T1000 (cell line): ENCODE measurements around the gene ADAMTSL3.

Experiments
- DNase-seq: peaks from one replicate; lab custom pipeline; 2025; ENCODE audit warnings: mixed read lengths; lab: John Stamatoyannopoulos, UW

ADAMTSL3 gene

DNA sequence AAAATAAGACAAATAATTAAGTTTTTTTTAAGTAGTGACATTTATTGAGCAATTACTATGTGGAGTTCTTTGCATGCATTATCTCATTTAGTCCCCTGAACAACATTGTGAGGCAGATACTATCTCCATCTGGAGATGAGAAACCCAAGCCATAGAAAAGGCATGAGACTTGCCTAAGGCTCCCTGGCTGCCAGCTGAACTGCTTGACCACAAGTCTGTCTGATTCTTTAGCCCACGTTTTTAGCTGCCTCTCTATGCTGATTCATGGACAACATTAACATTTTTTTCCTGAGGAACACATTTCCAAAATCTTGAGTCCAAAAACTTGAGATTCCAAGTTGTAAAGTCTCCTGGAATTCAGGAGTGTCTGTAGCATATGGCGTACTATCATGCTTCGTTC lies 318.1 kb downstream of the ADAMTSL3 start:
- no peak for DNase-seq

DNA sequence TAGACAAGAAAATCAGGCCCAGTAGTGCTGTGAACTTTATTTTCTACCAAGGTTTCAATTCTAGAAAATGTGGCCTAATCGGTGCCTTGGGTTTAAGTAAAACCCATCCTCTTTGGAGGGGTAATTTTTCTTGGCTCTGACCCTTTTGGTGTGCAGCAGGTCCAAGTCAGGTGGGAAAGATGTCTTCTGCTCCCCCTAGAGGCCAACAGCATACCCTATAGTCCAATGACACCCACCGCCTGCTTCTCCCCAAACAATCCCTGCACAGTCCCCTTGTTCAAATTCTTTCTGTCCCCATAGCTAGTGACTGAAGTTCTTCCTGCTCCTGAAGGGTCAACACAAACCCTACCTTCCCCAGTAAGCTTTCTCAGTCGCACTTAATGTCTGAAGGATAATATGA lies 319.9 kb downstream of the ADAMTSL3 start:
- DNase-seq = no peak

DNA sequence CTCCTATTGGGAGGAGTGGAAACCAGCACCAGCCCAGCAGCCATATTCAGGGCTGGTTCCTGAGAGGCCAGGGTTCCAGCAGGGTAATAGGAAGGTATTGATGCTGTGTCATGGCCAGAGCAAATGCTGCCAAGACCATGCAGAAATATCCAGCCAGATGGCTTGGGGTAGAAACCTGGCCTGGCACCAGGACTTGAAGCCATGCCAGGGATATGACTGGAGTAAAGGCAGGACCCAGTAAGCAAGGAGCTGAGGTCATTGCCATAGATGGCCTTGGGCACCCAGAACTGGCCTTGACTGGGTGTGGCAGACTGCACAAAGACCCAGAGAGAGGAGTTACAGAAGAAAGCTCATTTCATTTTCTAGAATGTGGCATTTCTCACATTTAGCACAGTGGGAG lies 324.1 kb downstream of the ADAMTSL3 start:
- no peak for DNase-seq

DNA sequence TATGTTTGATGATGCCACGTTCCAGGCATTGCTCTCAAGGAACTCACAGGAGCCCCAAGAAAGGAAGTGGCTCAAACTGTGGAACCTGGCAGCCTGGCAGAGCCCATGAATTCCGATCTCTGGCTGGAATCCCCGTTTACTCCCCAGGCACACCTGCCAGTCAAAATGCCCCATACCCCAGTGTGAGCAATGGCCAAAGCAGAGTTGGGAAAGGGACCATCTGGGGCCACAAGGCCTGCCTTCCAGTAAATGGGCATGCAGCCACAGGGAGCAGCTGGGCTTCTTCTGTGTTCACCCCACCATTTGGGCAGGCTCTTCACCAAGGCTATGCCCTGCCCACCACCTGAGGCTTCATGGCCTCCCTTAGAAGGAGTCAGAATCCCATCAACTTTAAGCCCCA lies 324.7 kb downstream of the ADAMTSL3 start:
- DNase-seq = no peak

DNA sequence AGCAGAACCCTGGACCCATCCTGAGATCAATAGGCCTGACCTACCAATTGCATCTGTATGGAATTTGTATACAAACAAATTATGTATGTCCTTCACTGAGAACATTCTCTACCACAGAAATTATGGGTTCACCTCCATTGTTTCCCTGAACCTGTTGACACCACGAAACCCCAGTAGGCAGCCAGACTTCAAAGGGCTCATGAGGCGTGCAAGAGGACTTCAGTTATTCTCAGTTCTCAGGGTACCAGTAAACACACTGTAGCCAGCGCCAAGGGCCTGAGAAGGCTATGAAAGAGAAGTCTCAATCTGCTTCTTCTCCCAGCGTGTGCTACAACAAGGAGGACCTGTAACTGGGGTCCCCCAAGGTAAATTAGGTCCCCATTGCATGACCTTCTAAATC lies 326.7 kb downstream of the ADAMTSL3 start:
- no peak for DNase-seq

DNA sequence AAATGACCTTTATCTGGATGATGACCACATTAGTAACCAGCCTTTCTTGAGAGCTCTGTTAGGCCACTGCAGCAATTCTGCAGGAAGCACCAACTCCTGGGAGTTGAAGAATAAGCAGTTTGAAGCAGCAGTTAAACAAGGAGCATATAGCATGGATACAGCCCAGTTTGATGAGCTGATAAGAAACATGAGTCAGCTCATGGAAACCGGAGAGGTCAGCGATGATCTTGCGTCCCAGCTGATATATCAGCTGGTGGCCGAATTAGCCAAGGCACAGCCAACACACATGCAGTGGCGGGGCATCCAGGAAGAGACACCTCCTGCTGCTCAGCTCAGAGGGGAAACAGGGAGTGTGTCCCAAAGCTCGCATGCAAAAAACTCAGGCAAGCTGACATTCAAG lies 328.8 kb downstream of the ADAMTSL3 start:
- no peak for DNase-seq

DNA sequence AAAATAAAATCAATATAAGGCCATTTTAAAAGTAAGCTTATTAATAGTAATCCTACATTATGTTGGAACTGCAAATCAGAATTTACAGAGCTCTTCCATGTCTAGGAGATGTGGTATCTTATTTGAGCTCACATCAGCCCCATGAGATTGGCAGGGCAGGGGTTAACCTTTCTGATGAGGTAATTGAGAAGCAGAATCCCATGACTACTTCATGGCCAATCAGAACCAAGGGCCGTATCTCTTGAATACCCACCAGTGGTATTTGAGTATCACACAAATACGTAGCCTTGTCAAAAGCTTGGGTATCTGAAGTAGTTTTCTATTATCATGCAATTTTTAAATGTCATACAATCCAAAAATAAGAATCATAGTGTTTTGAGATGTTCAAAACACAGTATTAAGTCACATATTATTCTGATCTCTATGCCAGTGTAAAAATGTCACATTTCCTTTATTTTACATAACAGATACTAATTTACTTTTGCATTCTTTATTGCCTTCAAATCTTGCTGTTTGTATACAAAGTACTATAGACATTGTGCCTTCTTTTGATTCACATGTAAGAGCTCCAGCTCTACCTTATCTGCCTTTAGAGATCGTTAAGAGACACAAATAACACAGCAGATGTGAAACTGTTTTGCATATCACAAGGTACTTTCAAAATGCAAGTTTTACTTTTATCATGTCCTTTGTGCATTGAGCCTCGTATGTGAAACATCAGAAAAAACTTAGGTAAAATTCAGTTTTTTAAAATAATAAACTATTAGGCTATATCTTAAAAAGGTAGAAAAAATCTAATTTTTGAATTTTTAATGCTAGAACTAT lies 329.9 kb downstream of the ADAMTSL3 start:
- DNase-seq = no peak

DNA sequence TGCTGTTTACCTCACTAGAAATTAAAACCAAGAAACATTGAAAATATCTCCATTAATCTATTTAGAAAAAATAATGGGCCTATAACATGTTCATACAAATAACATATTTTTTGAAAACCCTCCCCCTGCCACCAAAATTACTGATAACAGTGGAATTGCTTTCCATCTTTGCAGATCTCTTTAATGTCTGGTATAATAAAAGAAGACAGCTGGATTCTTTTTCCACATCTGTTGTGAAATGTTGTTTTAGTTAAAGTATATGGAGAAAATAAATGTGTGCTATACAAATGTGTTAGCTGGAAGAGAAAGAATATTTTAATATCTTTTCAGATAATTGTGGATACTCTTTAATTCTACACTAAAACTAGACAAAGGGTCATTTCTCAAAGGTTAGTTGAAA lies 330.7 kb downstream of the ADAMTSL3 start:
- DNase-seq = no peak

DNA sequence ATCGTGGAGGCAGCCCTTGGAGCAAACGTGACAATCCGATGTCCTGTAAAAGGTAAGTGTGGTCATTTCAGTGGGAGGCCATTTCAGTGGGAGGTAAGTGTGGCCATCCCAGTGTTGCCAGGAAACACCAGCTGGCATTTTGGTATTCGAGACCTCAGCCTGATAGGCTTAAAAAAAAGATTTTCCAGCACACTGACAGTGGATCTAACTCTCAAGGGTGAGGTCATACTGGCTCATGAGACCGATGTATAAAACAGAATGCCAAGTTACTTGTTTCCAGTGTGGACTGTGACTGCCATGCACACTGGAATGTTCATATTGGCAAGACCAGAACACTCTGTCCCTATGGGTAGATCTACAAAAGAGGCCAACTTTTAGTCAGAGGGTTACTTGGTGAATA lies 337.2 kb downstream of the ADAMTSL3 start:
- DNase-seq = no peak

DNA sequence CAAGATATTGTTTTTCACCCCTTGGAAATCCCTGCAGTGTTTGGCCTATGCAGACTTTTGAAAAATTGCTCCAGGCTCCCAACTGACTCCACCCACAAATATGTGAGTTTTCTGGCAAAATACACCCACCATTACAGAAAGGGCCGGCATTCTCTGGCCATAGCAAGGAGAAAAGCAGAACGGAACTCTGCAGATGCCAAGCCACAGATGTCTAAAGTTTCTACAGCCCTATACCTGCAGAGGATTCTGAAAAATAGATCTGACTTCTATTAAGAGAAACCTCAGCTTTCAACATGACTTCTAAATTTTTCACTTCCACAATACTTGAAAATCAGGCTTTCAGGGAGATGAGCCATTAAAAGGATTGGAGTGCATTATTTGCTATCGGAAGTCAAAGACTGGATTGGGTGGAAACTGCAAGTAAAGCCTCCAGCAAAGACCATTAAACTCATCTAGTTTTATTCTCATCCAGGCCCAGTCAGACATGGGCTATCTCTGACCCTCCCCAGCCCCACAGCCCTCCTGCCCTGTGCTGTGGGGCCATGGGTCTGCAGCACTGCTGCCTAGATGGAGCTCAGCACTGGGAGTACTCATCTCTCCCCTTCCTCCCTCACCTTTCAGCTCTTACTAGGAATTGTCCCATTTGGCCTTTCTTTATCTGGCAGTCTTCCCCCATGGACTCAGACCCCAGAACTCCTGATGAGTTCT lies 338.6 kb downstream of the ADAMTSL3 start:
- no peak for DNase-seq

DNA sequence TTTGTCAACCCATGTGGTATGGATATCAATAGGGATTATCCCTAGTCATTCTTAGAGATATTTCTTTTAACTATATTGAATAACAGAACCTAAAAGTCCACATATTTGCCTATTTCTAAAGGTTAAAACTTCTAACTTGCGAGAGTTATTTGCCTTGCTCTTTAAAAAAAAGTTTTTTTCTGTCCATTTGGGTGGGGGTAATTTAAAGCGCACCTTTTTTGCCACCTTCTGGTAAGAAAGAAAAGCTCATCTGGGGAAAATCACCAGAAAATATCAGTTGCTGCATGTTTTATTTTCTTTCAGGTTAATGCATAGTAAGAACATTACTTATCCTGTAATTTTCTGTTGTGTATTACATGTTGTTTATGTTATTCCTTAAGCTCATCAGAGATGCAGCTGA lies 339.7 kb downstream of the ADAMTSL3 start:
- no peak for DNase-seq

DNA sequence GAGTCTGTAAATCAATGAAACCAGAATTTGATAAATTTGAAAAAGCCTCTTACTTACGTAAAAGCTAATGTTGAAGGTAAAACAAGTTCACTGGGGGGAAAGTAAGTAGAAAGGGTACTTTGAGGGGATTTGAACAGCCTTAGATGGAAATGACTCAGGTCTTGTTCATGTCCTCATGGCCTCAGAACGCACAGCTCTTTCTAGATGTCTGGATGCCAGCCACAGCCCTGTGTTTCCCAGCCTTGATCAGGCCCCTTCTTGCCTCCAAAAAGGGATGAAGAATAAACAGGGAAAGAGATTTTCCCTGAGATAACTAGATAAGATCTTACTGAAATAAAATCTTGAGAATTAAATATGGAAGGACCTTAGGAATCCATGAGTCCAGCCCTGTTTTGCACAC lies 344.6 kb downstream of the ADAMTSL3 start:
- no peak for DNase-seq

DNA sequence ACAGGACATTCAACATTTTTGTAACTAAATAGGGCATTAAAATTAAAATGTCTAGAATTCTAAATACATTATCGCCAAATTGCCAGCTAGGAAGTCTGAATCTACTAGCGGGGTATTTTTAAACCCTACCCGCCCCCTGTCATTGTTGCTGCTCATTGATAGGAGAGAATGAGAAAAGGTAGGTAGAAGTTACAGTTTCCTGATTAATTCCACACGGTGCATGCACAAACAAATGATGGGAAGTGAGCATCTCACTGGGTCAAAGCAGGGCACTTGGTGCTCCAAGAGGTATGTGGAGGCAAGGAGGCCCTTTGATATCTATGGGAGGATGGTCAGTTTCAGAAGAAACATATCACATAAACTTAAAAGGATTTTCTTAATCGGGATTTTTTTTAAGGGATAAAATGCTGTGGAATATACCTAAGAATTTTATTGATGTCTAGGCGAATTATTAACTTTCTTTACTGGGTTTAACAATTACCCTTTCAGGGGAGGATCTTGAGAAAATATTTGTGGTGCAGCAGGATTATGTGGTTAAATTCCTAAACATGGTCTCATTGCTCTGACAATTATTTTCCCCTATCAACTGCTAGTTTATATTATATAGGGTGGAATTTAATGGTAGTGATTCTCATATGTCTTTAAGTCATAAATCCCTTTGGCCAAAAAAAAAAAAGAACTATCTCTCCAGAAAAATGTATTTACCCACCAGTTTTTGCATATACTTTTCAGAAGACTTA lies 345.6 kb downstream of the ADAMTSL3 start:
- no peak for DNase-seq

DNA sequence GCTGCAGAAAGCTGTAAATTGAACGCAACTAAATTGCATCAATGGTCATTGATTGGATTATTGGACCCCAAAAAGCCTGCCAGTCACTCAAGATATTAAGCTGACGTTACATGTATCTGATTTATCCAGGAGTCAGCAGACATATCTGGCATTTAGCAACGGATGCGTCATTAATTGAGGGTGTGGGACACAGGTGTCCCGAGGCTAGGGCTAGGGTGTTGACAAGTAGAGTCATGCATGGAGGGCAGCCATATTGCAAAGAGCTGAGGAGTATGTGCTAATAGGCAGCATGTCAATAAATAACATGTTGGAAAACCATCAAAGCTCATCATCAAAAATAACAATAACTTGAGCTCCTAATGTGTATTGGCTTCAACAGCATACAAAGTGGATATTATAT lies 347.1 kb downstream of the ADAMTSL3 start:
- DNase-seq = no peak

DNA sequence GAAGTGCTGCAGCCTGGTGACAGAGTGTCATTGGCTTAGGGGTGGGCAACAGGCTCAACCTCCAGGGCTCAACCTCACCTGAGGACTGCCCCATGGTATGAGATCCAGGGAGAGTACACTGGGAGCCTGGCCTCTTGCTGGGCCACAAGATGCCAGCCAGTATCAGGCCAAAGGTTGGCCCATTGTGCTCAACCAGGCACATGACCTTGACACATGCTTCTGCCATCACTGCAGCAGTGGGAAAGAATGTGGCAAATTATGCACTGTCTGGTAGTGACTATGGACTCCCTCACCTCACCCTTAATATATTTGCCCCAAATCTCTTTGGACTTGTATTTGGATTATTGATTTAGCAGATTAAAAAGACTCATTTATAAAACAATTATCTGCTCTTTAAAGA lies 347.7 kb downstream of the ADAMTSL3 start:
- no peak for DNase-seq

DNA sequence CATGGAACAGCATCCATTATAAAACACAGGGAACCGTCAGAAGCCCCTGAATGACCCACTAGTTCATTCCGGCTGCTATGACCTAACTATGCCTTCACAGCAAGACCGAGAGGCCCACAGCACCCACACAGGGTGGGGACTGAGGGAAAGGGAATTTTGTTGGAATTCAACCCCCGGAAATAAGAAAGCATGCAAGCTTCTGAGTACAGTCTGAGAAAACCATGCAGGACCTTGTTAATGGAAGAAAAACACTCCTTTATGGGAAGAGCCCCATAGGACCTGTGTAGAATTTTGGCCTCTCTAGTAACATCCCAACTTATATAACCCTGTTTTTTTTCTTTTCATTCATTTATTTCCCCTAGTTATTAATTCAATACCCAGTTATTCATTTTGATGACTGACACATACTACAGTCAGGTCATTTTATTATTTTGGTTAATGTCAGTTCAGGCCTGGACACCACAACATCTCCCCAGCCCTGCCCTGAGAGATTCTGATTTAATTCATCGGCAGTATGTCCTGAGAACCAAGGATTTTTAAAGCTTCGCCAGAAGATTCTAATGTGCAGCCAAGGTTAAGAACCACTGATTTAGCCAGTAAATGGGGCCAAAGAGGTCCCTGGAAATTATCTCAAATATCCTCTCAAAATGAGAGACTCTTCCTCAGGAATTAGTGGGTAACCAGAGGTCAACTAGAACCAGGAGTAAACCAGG lies 350.0 kb downstream of the ADAMTSL3 start:
- DNase-seq = no peak

DNA sequence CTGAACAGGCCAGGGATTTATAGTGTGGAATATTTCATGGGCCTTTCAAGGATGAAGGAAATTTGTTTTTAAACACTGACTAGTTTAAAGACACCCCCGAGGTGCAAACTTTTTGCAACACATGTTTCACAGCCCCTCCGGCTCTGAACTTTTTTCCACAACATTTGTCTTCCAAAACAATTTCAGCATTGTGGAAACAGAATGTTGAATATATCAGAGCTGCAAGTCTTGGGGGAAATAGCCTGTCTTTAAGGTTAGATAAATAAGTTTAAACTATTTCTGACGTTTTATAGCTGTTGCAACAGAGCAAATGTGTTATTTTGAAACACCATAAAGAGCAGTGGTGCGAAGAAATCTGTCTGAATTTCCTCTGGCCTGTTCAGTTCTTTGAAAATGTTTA lies 352.5 kb downstream of the ADAMTSL3 start:
- no peak for DNase-seq

DNA sequence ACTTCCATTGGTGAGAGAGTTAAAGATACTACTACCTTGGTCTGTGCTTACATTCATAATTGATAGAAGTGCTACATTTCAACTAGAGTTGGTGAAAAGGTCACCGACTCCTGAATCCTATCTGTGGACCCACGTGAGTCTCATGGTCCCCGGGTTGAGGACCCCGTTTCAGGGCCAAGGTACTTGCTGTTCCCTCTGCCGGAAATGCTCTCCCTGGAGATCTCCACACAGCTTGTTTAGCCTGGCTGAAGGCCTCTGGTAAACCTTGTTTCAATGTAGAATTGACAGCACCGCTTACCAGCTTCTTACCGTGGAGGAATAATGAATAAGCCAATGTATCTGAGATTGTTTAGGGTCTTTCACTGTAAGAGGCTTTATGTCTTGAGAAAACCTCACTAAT lies 355.7 kb downstream of the ADAMTSL3 start:
- DNase-seq = no peak

DNA sequence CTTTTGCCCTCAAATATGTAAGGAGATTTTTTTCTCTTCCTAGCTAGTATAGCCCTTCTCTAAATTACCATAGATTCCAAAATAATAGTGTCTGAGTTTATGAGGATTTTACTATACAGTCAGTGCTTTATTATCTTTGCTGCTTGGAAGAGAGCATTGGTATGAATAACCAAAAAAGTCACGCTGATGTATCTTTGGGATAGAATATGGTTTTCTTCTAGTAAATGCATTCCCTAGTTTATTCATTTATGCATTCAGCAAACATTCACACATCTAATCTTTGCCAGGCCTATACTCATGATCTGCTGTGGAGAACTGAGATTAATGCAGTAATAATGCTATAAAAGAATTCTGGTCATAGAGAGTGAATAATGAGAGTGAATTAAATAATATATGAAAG lies 356.3 kb downstream of the ADAMTSL3 start:
- DNase-seq = no peak

DNA sequence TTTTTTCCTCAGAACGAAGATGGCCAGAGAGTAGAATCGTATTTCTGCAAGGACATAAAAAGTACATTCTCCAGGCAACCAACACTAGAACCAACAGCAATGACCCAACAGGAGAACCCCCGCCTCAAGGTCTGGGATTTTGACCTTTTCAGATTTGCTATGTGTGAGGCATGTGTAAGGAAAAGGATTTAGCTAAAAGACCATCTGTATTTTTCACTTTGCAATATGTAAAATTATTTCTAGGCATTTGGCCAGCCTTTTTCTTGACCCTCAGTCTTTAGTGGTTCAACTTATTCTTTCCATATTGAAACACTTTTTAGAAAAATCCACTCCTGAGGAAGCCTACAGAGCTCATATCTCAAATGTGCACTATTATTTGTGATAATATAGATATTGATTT lies 362.4 kb downstream of the ADAMTSL3 start:
- DNase-seq = no peak

DNA sequence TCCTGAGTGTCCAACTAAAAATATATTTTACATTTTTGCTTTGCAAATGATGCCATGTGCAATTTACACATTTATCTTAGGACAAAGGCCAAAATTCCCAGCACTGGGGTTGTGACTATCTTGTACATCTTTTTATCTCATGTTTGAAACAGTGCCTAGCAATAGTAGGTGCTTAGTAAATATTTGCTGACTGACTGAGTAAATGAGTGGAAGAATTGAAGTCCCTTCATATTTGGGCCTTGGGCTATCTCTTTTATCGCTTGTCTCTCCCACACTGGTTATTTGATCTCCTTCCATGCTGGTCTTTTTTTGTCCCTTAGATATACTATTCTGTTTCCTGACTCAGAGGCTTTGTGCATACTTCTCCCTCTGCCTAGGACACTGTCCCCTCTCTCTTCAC lies 368.6 kb downstream of the ADAMTSL3 start:
- DNase-seq = no peak

DNA sequence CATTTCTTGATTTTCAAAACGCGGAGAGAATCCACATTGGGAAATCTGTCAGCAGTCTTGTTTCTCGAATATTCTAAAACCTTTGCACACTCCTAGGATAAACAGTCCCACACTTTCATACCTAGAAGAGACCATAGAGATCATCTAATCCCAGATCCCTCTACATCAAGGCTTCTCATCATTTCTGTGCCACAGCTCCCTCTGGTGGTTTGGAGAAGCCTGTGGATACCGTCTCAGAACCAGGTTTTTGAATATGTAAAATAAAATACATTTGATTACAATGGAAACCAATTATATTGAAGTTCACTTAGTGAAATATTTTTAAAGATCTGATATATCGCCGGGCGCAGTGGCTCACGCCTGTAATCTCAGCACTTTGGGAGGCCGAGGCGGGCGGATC lies 369.7 kb downstream of the ADAMTSL3 start:
- DNase-seq = no peak
